Endothelial cell of hepatic sinusoid (primary cell): ENCODE results near the gene STAT5B.

Experiments
- in situ Hi-C: cut with HindIII; loops from 2 replicates; pipeline ENCODE4 v1.10.0; 2017; ENCODE audit warnings: low sequenced_read_pairs

The STAT5B gene

DNA sequence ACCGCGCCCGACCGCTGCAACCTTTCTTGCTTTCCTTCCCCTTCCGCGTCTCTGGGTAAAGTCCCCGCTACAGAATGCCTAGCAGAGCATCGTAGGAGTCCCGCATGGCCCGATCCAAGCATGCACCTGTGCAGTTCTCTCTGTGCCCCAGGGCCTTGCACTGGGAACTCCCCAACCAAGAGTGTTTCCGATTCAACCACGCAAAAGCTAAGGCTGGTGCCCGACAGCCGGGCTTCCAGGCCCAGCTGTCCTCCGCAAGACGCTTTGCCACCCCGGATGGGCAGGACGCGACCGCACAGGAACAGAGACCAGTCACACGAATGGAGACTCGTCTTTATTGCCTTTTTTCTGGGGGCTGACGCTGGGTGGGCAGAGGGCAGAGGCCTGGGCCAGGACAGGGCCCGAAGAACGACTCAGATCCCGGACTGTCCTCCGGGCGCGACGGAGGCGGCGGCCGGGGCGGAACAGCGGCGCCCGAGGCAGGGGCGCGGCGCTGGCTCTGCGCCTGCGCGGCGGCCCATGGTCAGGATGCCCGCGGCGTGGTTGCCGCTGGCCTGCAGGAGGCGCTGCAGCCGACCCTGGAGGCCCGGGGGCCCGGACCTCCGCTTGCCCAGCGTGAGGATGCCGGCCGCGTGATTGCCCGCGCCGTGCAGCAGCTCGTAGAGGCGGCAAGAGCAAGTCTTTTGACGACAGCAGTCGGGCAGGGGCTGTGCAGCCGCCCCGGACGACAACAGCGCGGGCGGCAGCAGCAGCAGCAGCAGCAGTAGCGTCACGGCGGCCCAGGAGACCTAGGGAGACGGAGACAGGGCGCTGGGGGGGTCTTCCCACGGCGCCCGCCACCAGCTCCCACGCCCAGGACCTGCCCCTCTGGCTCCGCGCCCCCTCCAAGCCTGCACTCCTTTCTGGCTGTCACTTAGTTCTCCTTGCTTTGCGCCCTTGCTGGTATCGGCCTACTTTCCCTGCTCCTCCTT is 92.2 kb downstream of the STAT5B start:
- in situ Hi-C loops = no loop called here

- in situ Hi-C loops = no loop called here
These were observed 93.1 kb downstream of the STAT5B start for GRCh38 chr17:42182927-42183734.

GRCh38 chr17:42181851-42182207 is 94.4 kb downstream of the STAT5B start:
- in situ Hi-C loops = no loop called here

GRCh38 chr17:42180922-42181850 is 95.0 kb downstream of the STAT5B start, which contains the start of gene KCNH4:
Gene KCNH4 (minus strand): TSS chr17:42181142. CDS start chr17:42180945, 197 bp downstream.
- in situ Hi-C loops = no loop called here

GRCh38 chr17:42180411-42180921 is 95.7 kb downstream of the STAT5B start:
- in situ Hi-C loops = no loop called here

DNA sequence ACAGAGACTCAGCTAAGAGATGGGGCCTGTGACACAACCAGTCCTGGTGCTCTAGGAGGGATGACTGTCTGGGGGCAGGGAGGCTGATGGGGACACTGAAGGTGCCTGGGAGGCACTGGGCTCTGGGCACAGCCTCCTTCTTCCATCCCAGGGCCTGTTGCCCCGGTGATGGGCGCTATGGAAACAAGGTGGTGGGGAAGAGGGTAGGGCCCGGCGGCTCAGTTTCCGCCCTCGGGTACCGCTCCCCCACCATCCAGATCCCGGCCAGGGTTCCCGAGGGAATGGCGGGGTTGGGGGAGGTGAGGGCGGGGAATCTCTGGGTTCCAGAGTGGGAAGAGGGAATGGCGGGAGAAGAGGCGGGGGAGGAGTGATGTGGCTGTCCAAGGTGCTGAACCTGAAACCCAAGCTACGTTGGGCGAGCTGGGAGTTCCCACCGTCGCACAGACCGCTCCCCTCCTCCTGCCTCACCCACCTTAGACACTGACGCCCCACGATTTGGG is 96.2 kb downstream of the STAT5B start:
- in situ Hi-C loops = loop anchor here (5.0 kb wide), 1 partner anchor 43 kb away; no protein-coding TSS in a partner anchor

DNA sequence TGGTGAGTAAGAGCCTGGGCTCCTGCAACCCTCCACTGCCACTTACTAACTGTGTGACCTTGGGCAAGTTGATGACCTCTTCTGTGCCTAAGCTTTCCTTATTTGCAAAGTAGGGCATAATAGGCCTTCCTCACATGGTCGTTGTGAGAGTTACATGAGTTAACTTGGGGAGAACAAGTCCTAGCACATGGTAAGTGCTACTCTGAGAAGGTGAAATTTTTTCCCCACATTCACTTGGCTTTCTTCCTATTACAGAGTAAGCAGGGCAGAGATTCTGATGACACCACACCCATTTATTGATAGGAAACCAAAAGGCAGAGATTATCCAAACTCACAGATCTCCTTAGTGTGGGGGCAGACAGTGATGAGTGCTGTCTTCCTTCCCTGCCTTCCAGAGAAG is 96.9 kb downstream of the STAT5B start:
- in situ Hi-C loops = loop anchor here (5.0 kb wide), 1 partner anchor 42 kb away; no protein-coding TSS in a partner anchor

DNA sequence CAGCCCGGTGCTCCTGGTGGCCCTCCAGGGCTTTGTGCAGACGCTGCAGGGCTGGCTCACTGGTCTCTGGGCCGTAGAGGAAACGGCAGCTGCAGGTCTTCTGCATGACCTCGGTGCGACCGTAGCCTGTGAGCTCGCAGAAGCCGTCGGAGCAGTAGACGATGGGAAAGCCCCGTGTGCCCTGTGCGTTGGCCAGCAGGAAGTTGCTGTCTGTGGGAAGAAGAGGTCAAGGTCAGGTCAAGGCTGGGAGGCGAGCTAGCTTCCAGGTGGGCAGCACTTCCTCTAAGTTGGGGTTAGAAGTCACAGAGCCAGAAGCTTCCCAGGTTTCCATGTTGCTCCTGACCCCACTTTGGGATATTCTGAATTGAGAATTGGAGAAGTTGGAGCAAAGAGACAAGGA is 97.4 kb downstream of the STAT5B start:
- in situ Hi-C loops = loop anchor here (5.0 kb wide), 1 partner anchor 42 kb away; no protein-coding TSS in a partner anchor

DNA sequence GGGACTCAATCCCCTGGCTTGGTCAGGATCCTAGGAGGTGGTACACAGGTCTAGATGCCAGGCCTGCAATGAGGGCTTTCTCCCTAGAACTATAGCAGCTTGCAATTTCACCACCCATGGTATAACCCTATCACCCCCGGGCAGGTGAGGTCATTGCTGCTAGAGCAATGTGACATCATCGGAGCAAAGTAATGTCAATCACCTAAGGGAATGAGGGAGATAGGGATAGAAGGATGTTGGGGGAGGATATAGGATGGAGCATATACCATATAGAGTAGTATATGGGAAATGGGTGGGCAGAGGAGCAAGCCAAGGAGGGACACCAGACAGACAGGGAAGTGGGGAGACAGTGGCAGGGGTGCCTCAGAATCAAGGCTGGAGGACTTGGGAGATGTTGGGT is 98.5 kb downstream of the STAT5B start:
- in situ Hi-C loops = loop anchor here (5.0 kb wide), 1 partner anchor 40 kb away; no protein-coding TSS in a partner anchor

DNA sequence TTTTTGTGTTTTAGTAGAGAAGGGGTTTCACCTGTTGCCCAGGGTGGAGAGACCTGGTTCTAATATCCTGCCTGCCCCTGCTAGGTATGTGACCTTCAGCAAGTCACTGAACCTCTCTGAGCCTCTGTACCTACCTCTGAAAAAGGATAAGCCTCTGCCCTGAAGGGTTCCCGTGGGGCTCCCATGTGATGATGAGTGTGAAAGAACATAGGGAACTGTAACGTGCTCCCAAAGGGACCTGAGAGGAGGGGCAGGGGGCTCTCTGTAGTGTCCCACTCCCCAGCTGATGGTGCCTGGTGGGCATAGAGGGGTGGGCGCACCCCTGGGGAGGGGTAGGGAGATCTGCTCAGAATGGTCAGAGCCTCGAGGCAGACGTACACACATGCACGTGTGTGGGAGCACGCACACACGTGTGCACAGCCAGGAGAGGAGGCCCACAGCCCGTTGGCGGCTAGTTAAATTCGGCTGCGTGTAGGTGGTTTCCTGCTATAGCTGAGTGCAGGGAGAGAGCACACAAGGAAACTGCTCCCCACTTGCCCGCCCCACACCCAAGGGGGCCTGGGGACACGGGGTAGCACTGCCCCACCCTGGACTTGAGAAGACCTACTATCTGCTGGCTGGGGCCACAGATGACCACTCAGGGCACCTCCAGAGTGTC is 101.9 kb downstream of the STAT5B start:
- in situ Hi-C loops = loop anchor here (5.0 kb wide), 1 partner anchor 92 kb away; no protein-coding TSS in a partner anchor

GRCh38 chr17:42171831-42172230 is 104.4 kb downstream of the STAT5B start:
- in situ Hi-C loops = loop anchor here (5.0 kb wide), 1 partner anchor 90 kb away; no protein-coding TSS in a partner anchor

DNA sequence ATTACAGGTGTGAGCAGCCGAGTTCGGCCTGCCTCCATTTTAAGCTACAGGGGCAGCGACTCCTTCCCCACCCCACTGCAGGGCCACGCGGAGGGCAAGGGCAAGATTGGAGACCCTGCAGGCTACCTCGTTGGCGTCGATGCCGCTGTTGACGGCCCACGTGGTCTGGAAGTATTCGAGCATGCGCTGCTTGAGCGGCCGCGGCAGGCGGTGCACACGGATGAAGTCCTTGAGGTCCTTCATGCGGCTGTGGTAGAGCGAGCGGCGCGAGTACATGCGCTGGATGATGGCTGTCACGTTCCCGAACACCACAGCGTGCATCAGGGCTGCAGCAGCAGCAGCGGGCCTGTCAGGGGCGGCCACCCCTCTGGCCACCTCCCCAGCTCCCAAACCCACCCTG is 106.8 kb downstream of the STAT5B start:
- in situ Hi-C loops = no loop called here

DNA sequence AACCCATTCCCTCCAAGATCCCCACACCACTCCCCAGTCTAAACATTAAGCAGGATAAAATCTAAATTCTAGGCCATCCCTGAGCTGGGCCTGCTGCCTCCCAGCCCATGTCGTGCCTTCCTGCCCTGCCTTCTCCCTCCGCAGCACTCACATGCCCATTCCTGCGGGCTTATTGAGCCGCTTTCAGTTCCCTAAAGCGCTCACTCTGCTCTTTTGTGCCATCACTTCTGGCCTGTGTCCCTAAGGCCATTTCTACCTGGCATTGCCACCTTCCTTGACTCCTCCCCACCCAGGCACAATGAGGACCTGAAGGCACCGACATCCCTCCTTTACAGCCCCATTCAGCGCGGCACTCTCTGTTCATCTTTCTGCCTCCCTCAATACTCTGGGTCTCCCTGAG is 108.4 kb downstream of the STAT5B start:
- in situ Hi-C loops = no loop called here

DNA sequence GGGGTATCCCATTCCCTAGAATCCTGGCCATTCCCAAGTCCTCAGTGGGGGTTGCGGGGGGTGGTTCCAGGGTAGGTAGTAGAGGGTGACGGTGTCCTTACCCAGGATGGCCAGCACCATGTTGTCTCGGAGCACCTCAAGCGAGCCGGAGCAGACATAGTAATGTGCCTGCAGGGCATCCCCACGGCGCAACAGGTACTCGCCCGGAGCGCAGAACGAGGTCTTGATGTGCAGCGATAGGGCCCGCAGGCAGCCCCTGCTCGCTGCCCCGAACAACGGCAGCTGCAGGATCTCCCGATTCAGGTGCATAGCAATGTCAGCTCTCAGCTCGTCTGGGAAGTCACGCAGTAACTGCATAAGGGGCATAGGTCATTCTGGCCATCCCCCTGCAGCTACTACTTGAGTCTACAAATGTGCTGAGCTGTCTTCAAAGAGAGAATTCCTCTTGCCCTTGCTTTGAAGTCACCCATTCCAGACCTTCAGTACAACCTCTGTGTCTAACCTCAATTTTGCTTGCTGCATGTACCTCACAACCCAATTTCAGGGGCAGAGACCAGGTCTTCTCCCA is 109.9 kb downstream of the STAT5B start:
- in situ Hi-C loops = no loop called here

GRCh38 chr17:42165751-42166150 is 110.4 kb downstream of the STAT5B start:
- in situ Hi-C loops = no loop called here

- in situ Hi-C loops = no loop called here
These were observed 112.3 kb downstream of the STAT5B start for GRCh38 chr17:42163696-42164407.

DNA sequence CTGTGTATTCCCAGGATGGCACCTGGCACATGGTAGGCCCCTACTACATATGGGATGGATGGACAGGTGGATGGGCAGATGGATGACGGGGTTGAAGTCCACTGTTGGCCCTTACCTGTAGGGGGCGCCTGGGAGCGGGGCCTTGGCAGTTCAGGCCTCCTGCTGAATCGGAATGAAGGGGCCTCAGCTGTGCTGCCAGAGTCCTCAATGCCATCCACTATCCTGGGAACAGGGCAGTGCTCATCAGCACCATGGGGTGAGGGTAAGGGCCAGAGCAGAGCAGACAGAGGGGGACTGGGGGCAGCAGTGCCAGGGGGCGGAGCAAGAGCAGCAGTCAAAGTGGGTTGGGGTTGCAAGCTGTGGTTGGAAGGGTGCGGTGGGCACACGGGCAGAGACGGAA is 113.1 kb downstream of the STAT5B start:
- in situ Hi-C loops = no loop called here

DNA sequence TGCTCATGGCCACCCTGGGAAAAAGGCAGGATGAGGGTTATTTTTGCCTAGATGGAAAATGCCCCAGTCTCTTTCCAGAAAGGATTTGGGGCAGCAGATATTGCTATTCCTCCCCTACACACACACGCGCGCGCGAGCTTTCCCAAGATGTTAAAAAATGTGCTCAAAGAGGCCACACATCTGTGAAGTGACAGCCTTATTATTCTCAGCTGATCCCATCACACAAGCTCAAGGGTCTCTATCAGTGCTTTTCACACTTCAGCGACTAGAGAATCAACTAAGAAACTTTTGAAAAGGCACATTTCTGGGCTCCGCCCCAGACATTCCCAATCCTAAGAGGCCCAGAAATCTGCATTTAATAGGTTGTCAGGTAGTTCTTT is 115.7 kb downstream of the STAT5B start:
- in situ Hi-C loops = no loop called here
